Thyroid gland (tissue), 4 donors: ENCODE measurements around the gene NAA20. TPM values are rescaled to one million over a fixed set of nuclear protein-coding genes. Genes with fewer than 3 reads are reported as not detected.
A peak's percentile ranks its signal among the peaks of the same experiment; 100 is the strongest.

ENCODE experiments used
- DNase-seq, 2 donors: peaks; one replicate each; pipeline ENCODE4 v3.0.0-alpha.2; 2019
- H3K27ac ChIP-seq, 3 donors: fragments of 200-600 bp; sonication (generic); 1 replicate in 2 of 3; 2 replicates in 1 of 3; pipeline ENCODE4 v1.5.1; 2016 to 2019; ENCODE audit warnings: mild to moderate bottlenecking in 1 of 3, moderate library complexity in 1 of 3
- H3K27me3 ChIP-seq: fragments of 200-600 bp; sonication (generic); one replicate; pipeline ENCODE4 v1.5.1; 2019
- H3K36me3 ChIP-seq, 2 donors: fragments of 200-600 bp; sonication (generic); one replicate each; pipeline ENCODE4 v1.5.1; 2016 to 2019
- H3K4me1 ChIP-seq, 2 donors: fragments of 200-600 bp; sonication (generic); one replicate each; pipeline ENCODE4 v1.5.1; 2017 to 2019
- H3K4me3 ChIP-seq, 3 donors: fragments of 200-600 bp; sonication (generic); replicated peaks in 1 of 3; 1 replicate in 2 of 3; 2 replicates in 1 of 3; pipeline ENCODE4 v1.5.1; 2016; ENCODE audit warnings: mild to moderate bottlenecking in 1 of 3
- H3K9me3 ChIP-seq: fragments of 200-600 bp; sonication (generic); one replicate; pipeline ENCODE4 v1.5.1; 2017
- CTCF ChIP-seq, 6 experiments: fragments of 200-600 bp in 3 of 6; fragments of 450-650 bp in 3 of 6; sonication (generic) in 3 of 6; IDR thresholded peaks; one replicate each; pipeline ENCODE4 v1.5.1; 2016 to 2019; ENCODE audit warnings: antibody characterized with exemption in 6 of 6, mild to moderate bottlenecking in 2 of 6, inconsistent platforms in 1 of 6, moderate library complexity in 1 of 6
- POLR2A ChIP-seq, 2 donors: fragments of 450-650 bp; IDR thresholded peaks; one replicate each; pipeline ENCODE4 v1.6.1; 2017; ENCODE audit warnings: antibody characterized with exemption in 2 of 2, mild to moderate bottlenecking in 2 of 2, moderate library complexity in 1 of 2
- WGBS, 2 donors: methylation state at CpG; one replicate each; pipeline ENCODE4 v1.1.5; 2017; 5-methylcytosine and 5-hydroxymethylcytosine counted together
- intact Hi-C: fragments of 100-400 bp; cut with DNase I; formaldehyde crosslinking; loops from one replicate; pipeline ENCODE4 v1.15.1; 2023
- total RNA-seq, 4 donors: library from RNA; depleted of rRNA; stranded (reverse); fragments of >200 nt; gene quantifications; one replicate each; pipeline ENCODE4 v1.2.3, GENCODE V29; 2016

Gene NAA20
- total RNA-seq, 4 donors from 2014 or later, result 53.3 to 65.7 (median 64.0) TPM

GRCh38 chr20:19974630-19975435 is 42.3 kb upstream of the NAA20 start:
- TF ChIP-seq POLR2A (IDR thresholded peaks at IDR 0.05) (peak; percentile 18 to 79), CTCF (IDR thresholded peaks at IDR 0.05) (peak in 1 of 6 experiments; percentile 5)
- Histone ChIP-seq H3K27me3 (no peaks in the 10 kb centered on the region), H3K36me3 (no peaks in the 10 kb centered on the region), H3K4me3 (peak overlapping the region; percentile 4 to 42 (median 33)), H3K27ac (peak overlapping the region; percentile 97), H3K4me1 (peaks cover 46 to 64% of the 10 kb centered on the region in 2 donors), H3K9me3 (no peaks in the 10 kb centered on the region)
- intact Hi-C loops, result no loop called here
- 5 to 6% methylated on average over 11 to 28 of the region's 44 CpGs for WGBS, 2 donors
- peak; percentile 95 for DNase-seq

GRCh38 chr20:19975436-19975799 is 41.7 kb upstream of the NAA20 start:
- Histone ChIP-seq H3K36me3 (no peaks in the 10 kb centered on the region), H3K27me3 (no peaks in the 10 kb centered on the region), H3K4me3 (peak overlapping the region; percentile 4 to 42 (median 33)), H3K4me1 (peaks cover 46 to 65% of the 10 kb centered on the region in 2 donors), H3K27ac (peak overlapping the region; percentile 97), H3K9me3 (no peaks in the 10 kb centered on the region)
- TF ChIP-seq POLR2A (IDR thresholded peaks at IDR 0.05), result no peak
- TF ChIP-seq CTCF (IDR thresholded peaks at IDR 0.05), result no peak
- DNase-seq, result peak; percentile 69
- intact Hi-C loops, result no loop called here
- 8 to 19% methylated on average over 10 to 11 of the region's 18 CpGs for WGBS, 2 donors

GRCh38 chr20:19975901-19976300 is 41.3 kb upstream of the NAA20 start:
- H3K9me3 ChIP-seq, result no peaks in the 10 kb centered on the region
- peaks cover 46 to 70% of the 10 kb centered on the region in 2 donors for H3K4me1 ChIP-seq
- TF ChIP-seq CTCF (IDR thresholded peaks at IDR 0.05) (no peak), POLR2A (IDR thresholded peaks at IDR 0.05) (no peak)
- no peaks in the 10 kb centered on the region for H3K36me3 ChIP-seq
- peak overlapping the region; percentile 97 for H3K27ac ChIP-seq
- peak overlapping the region in 2 of 3 donors; percentile 33 to 42 for H3K4me3 ChIP-seq
- intact Hi-C loops, result no loop called here
- H3K27me3 ChIP-seq, result no peaks in the 10 kb centered on the region
- 26 to 34% methylated on average over 9 of the region's 9 CpGs for WGBS, 2 donors
- DNase-seq, result peak; percentile 38 to 44

- Histone ChIP-seq H3K27me3 (no peaks in the 10 kb centered on the region), H3K27ac (peak overlapping the region; percentile 97), H3K36me3 (no peaks in the 10 kb centered on the region), H3K9me3 (no peaks in the 10 kb centered on the region), H3K4me1 (peaks cover 46 to 79% of the 10 kb centered on the region in 2 donors), H3K4me3 (peak overlapping the region in 1 of 3 donors; percentile 42)
- TF ChIP-seq POLR2A (IDR thresholded peaks at IDR 0.05), result peak in 1 of 2 donors; percentile 63
- no peak for TF ChIP-seq CTCF (IDR thresholded peaks at IDR 0.05)
- DNase-seq, result peak; percentile 85
- 23 to 37% methylated on average over 6 to 8 of the region's 8 CpGs for WGBS, 2 donors
- intact Hi-C loops, result no loop called here
These were observed 40.4 kb upstream of the NAA20 start for GRCh38 chr20:19976595-19977372.
